Neural progenitor cell (in vitro differentiated cells): ENCODE data around the gene TMPRSS11B.

Source experiments
- CTCF ChIP-seq: fragments of 200-600 bp; sonication (generic); IDR thresholded peaks from 2 replicates; pipeline ENCODE4 v1.5.1; 2017; ENCODE audit warnings: antibody characterized with exemption, mild to moderate bottlenecking
- EZH2 ChIP-seq: fragments of 200-600 bp; sonication (generic); IDR thresholded peaks from 2 replicates; pipeline ENCODE4 v1.6.1; 2017; ENCODE audit warnings: antibody characterized with exemption, mild to moderate bottlenecking, moderate library complexity

- no peak for TF ChIP-seq CTCF
- no peak for TF ChIP-seq EZH2
Measured at GRCh38 chr4:68183417-68183816, 62.1 kb downstream of the TMPRSS11B start.
